Chondrocyte (in vitro differentiated cells): Measurements from ENCODE around the gene MYBBP1A. TPM values are rescaled to one million over a fixed set of nuclear protein-coding genes. Genes with fewer than 3 reads are reported as not detected.

Experiments used
- DNase-seq: peaks from one replicate; pipeline ENCODE4 v3.0.0; 2021; ENCODE audit warnings: mixed read lengths, low spot score
- H3K27ac Mint-ChIP-seq: one replicate; pipeline ENCODE4 v1.8.0; 2021; ENCODE audit warnings: mild to moderate bottlenecking, moderate library complexity, mixed read lengths; ENCODE audit not compliant: unreplicated experiment
- H3K27me3 Mint-ChIP-seq: 2 replicates; pipeline ENCODE4 v1.8.0; 2021; ENCODE audit warnings: low read depth, mixed read lengths
- H3K36me3 Mint-ChIP-seq: 2 replicates; pipeline ENCODE4 v1.8.0; 2021; ENCODE audit warnings: low read depth, mixed read lengths
- H3K4me1 Mint-ChIP-seq: 2 replicates; pipeline ENCODE4 v1.8.0; 2021; ENCODE audit warnings: low read depth, mild to moderate bottlenecking, mixed read lengths
- H3K4me3 Mint-ChIP-seq: one replicate; pipeline ENCODE4 v1.8.0; 2021; ENCODE audit warnings: mild to moderate bottlenecking, moderate library complexity, mixed read lengths; ENCODE audit not compliant: unreplicated experiment
- H3K9me3 Mint-ChIP-seq: 2 replicates; pipeline ENCODE4 v1.8.0; 2021; ENCODE audit warnings: low read depth, mixed read lengths
- total RNA-seq: library from RNA; stranded (reverse); gene quantifications from 3 replicates; pipeline ENCODE4 v1.2.1, GENCODE V29; 2021
- TF ChIP-seq, protein P1 (sequence below): fragments of 200-600 bp; sonication (generic); IDR thresholded peaks from 2 replicates; pipeline ENCODE4 v1.5.0; 2021; ENCODE audit warnings: antibody characterized with exemption, mild to moderate bottlenecking, moderate library complexity

The MYBBP1A gene
- total RNA-seq, 1 donor from 2014 or later = 33.6 TPM

DNA sequence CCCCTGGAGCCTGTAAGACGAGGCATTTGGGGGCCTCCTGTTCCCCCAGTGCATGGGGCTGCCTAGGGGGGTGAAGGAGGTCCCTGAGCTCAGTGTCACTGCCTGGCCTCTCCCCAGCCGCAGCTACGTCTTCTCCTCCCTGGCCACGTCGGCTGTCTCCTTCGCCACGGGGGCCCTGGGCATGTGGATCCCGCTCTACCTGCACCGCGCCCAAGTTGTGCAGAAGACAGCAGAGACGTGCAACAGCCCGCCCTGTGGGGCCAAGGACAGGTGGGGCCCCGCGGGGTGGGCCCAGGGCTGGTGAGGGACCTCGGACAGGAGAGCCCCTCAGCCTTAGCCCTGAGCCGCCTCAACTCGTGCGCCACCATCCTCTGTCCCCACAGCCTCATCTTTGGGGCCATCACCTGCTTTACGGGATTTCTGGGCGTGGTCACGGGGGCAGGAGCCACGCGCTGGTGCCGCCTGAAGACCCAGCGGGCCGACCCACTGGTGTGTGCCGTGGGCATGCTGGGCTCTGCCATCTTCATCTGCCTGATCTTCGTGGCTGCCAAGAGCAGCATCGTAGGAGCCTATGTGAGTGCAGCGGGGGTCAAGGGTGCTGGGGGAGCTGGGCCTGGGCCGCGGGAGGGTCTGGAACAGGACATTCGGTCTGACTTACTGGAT, 22.2 kb downstream of the MYBBP1A start:
- no peaks in the 10 kb centered on the region for H3K9me3 Mint-ChIP-seq
- H3K27me3 Mint-ChIP-seq = peaks cover 3% of the 10 kb centered on the region
- H3K27ac Mint-ChIP-seq = no peak overlapping the region
- no peaks in the 10 kb centered on the region for H3K36me3 Mint-ChIP-seq
- TF ChIP-seq, protein P1, sequence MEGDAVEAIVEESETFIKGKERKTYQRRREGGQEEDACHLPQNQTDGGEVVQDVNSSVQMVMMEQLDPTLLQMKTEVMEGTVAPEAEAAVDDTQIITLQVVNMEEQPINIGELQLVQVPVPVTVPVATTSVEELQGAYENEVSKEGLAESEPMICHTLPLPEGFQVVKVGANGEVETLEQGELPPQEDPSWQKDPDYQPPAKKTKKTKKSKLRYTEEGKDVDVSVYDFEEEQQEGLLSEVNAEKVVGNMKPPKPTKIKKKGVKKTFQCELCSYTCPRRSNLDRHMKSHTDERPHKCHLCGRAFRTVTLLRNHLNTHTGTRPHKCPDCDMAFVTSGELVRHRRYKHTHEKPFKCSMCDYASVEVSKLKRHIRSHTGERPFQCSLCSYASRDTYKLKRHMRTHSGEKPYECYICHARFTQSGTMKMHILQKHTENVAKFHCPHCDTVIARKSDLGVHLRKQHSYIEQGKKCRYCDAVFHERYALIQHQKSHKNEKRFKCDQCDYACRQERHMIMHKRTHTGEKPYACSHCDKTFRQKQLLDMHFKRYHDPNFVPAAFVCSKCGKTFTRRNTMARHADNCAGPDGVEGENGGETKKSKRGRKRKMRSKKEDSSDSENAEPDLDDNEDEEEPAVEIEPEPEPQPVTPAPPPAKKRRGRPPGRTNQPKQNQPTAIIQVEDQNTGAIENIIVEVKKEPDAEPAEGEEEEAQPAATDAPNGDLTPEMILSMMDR = no peak
- no peak overlapping the region for H3K4me3 Mint-ChIP-seq
- DNase-seq = no peak
- no peaks in the 10 kb centered on the region for H3K4me1 Mint-ChIP-seq

DNA sequence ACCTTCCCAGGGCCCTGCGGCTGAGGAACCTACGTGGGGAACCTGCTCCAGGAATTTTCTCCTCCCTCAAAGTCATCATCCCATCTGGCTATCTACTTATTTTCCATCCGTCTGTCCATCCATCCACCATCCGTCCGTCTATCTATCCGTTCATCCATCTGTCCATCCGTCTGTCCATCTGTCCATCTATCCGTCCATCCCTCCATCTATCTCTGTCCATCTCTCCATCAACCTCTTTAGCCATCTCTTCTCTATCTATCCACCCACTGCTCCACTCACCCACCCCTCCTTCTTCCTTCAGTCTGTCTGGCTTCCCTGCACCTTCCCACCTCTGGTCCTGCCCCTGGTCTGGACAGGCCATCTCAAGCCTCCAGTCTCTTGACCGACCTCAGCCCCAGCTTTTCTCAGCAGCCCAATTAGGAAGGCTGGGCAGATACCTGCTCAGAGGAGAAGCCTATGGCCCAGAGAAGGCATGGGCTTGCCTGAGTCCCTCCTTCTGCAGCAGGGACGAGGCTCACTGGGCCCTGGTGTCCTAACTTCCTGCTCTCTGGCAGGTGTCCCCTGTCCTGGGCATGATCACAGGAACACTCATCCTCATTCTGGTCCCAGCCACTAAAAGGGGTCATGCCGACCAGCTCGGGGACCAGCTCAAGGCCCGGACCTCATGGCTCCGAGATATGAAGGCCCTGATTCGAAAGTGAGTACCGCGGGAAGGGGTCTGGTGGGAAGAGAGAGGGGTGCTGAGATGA, 23.0 kb downstream of the MYBBP1A start:
- no peaks in the 10 kb centered on the region for H3K36me3 Mint-ChIP-seq
- TF ChIP-seq, protein P1 = no peak
- no peak for DNase-seq
- H3K4me1 Mint-ChIP-seq = no peaks in the 10 kb centered on the region
- no peak overlapping the region for H3K4me3 Mint-ChIP-seq
- H3K27me3 Mint-ChIP-seq = peaks cover 3% of the 10 kb centered on the region
- H3K9me3 Mint-ChIP-seq = no peaks in the 10 kb centered on the region
- H3K27ac Mint-ChIP-seq = no peak overlapping the region

DNA sequence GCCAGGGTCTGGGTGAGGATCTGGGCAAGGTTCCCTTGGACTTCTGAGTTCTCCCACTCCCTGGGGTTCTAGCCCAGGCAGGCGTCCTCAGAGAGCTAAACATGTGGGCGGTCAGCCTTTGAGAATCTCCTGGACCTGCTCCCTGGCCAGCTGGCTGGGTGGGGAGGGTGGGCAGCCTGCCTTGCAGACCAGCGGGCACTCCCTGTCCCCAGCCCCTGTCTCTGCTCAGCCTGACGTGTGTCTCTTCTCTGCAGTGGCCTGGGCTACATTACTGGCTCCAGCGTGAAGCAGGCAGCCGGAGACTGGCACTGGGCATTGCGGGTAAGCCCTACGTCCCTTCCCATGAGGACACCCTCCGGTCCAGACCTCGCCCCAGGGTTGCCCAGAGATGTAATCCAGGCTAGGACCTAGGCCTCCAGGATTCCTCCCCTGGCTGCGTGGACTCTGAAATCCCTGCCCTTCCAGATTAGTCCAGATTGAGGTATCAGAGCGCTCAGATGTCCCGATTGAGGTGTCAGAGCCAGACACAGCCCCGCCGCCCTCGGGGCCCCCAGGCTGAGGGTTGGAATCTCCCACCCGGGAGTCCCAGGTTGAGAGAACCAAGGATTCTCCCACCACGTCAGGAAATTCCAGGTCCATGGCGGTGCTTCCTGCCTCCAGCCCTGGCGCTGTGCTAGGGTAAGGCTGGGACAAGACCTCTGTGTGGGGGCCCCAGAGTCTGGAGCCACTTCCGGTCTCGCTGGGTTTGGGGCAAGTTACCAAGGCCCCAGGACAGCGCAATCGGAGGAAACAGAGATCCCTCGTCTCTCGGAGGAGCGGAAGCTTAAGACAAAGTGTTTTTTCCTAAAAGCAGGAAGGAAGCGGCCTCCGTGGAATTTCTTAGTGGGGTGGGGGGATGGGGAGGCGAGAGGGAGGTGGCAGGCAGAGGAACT, 24.1 kb downstream of the MYBBP1A start:
- TF ChIP-seq, protein P1 = no peak
- Mint-ChIP-seq H3K9me3 (no peaks in the 10 kb centered on the region), H3K27me3 (peaks cover 3% of the 10 kb centered on the region), H3K27ac (no peak overlapping the region), H3K36me3 (no peaks in the 10 kb centered on the region), H3K4me1 (no peaks in the 10 kb centered on the region), H3K4me3 (no peak overlapping the region)
- no peak for DNase-seq

DNA sequence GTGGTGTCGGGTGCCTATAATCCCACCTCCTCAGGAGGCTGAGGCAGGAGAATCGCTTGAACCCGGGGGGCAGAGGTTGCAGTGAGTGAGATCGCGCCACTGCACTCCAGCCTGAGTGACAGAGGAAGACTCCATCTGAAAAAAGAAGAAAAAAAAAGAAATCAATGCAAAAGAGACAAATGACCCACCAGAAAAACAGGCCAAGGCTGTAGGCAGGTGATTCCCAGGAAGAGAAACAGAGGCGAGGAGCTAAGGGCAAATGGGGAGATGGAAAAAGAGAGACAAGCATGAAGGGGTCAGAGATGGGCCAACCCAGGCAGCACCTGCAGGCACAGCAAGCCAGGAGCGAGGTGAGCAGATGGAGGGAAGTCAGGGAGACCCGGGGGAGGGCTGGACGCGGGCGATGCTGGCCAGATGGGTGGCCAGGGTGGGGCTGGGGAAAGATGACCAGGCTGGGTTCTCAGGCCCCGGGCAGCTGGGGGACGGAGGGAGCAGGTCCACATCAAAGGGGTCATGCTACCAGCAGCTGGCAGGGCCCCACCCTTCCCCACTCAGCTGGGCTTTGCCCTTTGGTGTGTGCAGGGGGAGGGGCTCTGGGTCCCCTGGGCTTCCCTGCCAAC, 25.5 kb downstream of the MYBBP1A start:
- TF ChIP-seq, protein P1 = no peak
- Mint-ChIP-seq H3K36me3 (no peaks in the 10 kb centered on the region), H3K9me3 (no peaks in the 10 kb centered on the region), H3K4me1 (no peaks in the 10 kb centered on the region), H3K4me3 (no peak overlapping the region), H3K27me3 (peaks cover 6% of the 10 kb centered on the region), H3K27ac (no peak overlapping the region)
- no peak for DNase-seq
